Thyroid gland (tissue), 4 donors: Measurements from ENCODE around the gene ELAPOR1.

Experiments used
- POLR2A ChIP-seq, 2 donors: fragments of 450-650 bp; IDR thresholded peaks; one replicate each; pipeline ENCODE4 v1.6.1; 2017; ENCODE audit warnings: antibody characterized with exemption in 2 of 2, mild to moderate bottlenecking in 2 of 2, moderate library complexity in 1 of 2
- TF ChIP-seq, protein P1 (sequence below), 6 experiments: fragments of 200-600 bp in 3 of 6; fragments of 450-650 bp in 3 of 6; sonication (generic) in 3 of 6; IDR thresholded peaks; one replicate each; pipeline ENCODE4 v1.5.1; 2016 to 2019; ENCODE audit warnings: antibody characterized with exemption in 6 of 6, mild to moderate bottlenecking in 2 of 6, inconsistent platforms in 1 of 6, moderate library complexity in 1 of 6

DNA sequence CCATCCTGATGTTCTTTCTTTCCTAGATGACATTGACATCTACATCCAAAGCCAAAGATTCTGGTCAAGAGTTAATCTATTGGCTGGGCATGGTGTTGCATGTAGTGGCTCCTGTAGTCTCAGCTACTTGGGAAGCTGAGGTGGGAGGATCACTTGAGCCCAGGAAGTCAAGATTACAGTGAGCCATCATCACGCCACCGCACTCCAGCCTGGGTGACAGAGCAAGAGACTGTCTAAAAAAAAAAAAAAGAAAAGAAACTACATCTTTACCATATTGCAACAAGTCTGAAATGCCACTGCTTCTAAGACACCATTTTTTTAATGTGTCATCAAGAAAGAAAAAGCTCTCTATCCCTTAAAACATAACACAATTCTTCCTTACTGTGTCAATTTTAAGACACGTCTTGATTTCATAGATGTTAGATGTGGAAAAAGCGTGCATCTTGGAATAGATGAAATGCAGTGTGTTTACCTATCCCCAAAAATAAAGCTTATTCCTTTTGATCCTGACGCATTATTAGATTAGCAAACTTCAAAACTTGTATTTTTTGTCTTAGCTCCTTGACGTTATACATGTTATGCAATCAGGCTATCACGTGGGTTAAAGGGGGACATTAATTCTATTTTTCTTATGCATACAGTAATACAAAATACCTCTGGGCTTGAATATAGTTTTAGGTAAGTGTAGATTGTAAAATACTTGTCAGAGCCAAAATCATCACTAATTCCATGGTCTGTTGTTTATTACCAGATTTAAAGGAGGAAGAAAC, 46.3 kb downstream of the ELAPOR1 start:
- TF ChIP-seq POLR2A (IDR thresholded peaks at IDR 0.05): no peak
- TF ChIP-seq, protein P1, sequence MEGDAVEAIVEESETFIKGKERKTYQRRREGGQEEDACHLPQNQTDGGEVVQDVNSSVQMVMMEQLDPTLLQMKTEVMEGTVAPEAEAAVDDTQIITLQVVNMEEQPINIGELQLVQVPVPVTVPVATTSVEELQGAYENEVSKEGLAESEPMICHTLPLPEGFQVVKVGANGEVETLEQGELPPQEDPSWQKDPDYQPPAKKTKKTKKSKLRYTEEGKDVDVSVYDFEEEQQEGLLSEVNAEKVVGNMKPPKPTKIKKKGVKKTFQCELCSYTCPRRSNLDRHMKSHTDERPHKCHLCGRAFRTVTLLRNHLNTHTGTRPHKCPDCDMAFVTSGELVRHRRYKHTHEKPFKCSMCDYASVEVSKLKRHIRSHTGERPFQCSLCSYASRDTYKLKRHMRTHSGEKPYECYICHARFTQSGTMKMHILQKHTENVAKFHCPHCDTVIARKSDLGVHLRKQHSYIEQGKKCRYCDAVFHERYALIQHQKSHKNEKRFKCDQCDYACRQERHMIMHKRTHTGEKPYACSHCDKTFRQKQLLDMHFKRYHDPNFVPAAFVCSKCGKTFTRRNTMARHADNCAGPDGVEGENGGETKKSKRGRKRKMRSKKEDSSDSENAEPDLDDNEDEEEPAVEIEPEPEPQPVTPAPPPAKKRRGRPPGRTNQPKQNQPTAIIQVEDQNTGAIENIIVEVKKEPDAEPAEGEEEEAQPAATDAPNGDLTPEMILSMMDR (IDR thresholded peaks at IDR 0.05): no peak
